Measurements from ENCODE around the gene EDDM3A. TPM values are rescaled to one million over a fixed set of nuclear protein-coding genes. Genes with fewer than 3 reads are reported as not detected.

EDDM3A gene
- total and polyA plus RNA-seq, 10 of the 15 experiments (the other 5 are each of a cell fraction or from before 2014, with no cell fraction given): not detected

GRCh38 chr14:20774258-20774824 is 28.7 kb downstream of the EDDM3A start:
- RAD21 ChIA-PET (ENCODE audit: unreplicated experiment): interaction anchor here (1.0 kb wide), 1 partner anchor 8 kb away, joined by 3 read pairs; no protein-coding TSS in a partner anchor
- H4K20me1 ChIP-seq (ENCODE audit: control insufficient read depth, insufficient read depth): no peaks in the 10 kb centered on the region
- 59% methylated on average over 5 of the region's 5 CpGs for WGBS (ENCODE audit: insufficient coverage, insufficient replicate concordance, low lambda C conversion rate, missing lambda C conversion rate)
- H3K79me2 ChIP-seq (ENCODE audit: control insufficient read depth, insufficient read depth, low read length): no peaks in the 10 kb centered on the region
- SMC1A ChIA-PET (ENCODE audit: uncharacterized antibody, unreplicated experiment): no interaction called here
- H3K4me2 ChIP-seq (ENCODE audit: control insufficient read depth, insufficient read depth): no peak overlapping the region
- H3K27ac ChIP-seq (ENCODE audit: control insufficient read depth, insufficient read depth): no peak overlapping the region
- DNase-seq (ENCODE audit: low read depth, low spot score): no peak
- no TSS peak for BruUV-seq (replicated peaks)
- H3K4me3 ChIP-seq: no peak overlapping the region
- no peaks in the 10 kb centered on the region for H3K4me1 ChIP-seq (ENCODE audit: control insufficient read depth, insufficient read depth, low read length)
- in situ Hi-C loops (cut with MboI): no loop called here
- no peak overlapping the region for H3K9ac ChIP-seq (ENCODE audit: control insufficient read depth, insufficient read depth, low read length)
- no peaks in the 10 kb centered on the region for H3K9me3 ChIP-seq (replicated peaks; ENCODE audit: control insufficient read depth, insufficient read depth, low read length)
- CTCF ChIA-PET: interaction anchor here (0.6 to 2.7 kb wide), 3 partner anchors 16 to 146 kb away, joined by 3 to 7 read pairs (median 3); partner anchors contain the start of gene RNASE4
- no peak for ATAC-seq
- intact Hi-C loops (cut with micrococcal nuclease; ENCODE audit: unreplicated experiment): no loop called here
- POLR2A ChIA-PET: interaction anchor here (0.7 kb wide), 2 partner anchors 12 to 587 kb away, joined by 3 to 4 read pairs; no protein-coding TSS in a partner anchor
- no peaks in the 10 kb centered on the region for H3K36me3 ChIP-seq (ENCODE audit: control insufficient read depth in 2 of 2, insufficient read depth in 2 of 2, low read length in 1 of 2)
- no peaks in the 10 kb centered on the region for H3K27me3 ChIP-seq (replicated peaks in 1 of 2; ENCODE audit: control insufficient read depth in 2 of 2, insufficient read depth in 2 of 2, low read length in 1 of 2)
- H2AFZ ChIP-seq (ENCODE audit: control insufficient read depth, low read depth, low read length): no peak overlapping the region
- no peak for FAIRE-seq
- TF ChIP-seq MXI1 (IDR thresholded peaks at IDR 0.05; ENCODE audit: low read depth, low read length) (no peak), KLF5 (IDR thresholded peaks at IDR 0.05; ENCODE audit: partially characterized antibody) (no peak), FOXK2 (IDR thresholded peaks at IDR 0.05) (no peak), YBX1 (IDR thresholded peaks at IDR 0.05) (no peak), PML (IDR thresholded peaks at IDR 0.05; ENCODE audit: low read length) (no peak), EP300 (IDR thresholded peaks at IDR 0.05; ENCODE audit: borderline replicate concordance in 1 of 2, control insufficient read depth in 1 of 2, low read depth in 2 of 2, low read length in 2 of 2) (no peak), STAT3 (IDR thresholded peaks at IDR 0.05; ENCODE audit: low read depth, low read length) (no peak), JUND (IDR thresholded peaks at IDR 0.05; ENCODE audit: low read depth, low read length) (no peak), SIN3A (IDR thresholded peaks at IDR 0.05; ENCODE audit: low read depth, low read length) (no peak), IRF3 (IDR thresholded peaks at IDR 0.05) (no peak), SUZ12 (IDR thresholded peaks at IDR 0.05; ENCODE audit: unreplicated experiment) (no peak), MEF2A (IDR thresholded peaks at IDR 0.05; ENCODE audit: insufficient read depth, low read depth, low read length) (no peak), ZNF384 (IDR thresholded peaks at IDR 0.05; ENCODE audit: borderline replicate concordance, low read depth, low read length) (no peak), NBN (IDR thresholded peaks at IDR 0.05) (no peak), ETV6 (conservative IDR thresholded peaks at IDR 0.05 in 1 of 2, IDR thresholded peaks at IDR 0.05 in 1 of 2; ENCODE audit: borderline replicate concordance in 1 of 2, low read depth in 1 of 2) (no peak)
- TF ChIP-seq, protein P1, sequence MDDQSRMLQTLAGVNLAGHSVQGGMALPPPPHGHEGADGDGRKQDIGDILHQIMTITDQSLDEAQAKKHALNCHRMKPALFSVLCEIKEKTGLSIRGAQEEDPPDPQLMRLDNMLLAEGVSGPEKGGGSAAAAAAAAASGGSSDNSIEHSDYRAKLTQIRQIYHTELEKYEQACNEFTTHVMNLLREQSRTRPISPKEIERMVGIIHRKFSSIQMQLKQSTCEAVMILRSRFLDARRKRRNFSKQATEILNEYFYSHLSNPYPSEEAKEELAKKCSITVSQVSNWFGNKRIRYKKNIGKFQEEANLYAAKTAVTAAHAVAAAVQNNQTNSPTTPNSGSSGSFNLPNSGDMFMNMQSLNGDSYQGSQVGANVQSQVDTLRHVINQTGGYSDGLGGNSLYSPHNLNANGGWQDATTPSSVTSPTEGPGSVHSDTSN (IDR thresholded peaks at IDR 0.05; ENCODE audit: insufficient replicate concordance, low read depth, low read length): no peak

All from GM12878 (cell line).